Ecto neural progenitor cell (in vitro differentiated cells): ENCODE results near the gene RAB8B.
"Not testable (repeated sequence)": the region's sequence is repeated elsewhere in the genome, so short reads cannot be mapped to it uniquely, and the experiment has no call there.

ENCODE experiments used
- DNase-seq: peaks from one replicate; pipeline ENCODE4 v3.0.0-alpha.2; 2018; ENCODE audit warnings: low spot score

RAB8B gene

DNA sequence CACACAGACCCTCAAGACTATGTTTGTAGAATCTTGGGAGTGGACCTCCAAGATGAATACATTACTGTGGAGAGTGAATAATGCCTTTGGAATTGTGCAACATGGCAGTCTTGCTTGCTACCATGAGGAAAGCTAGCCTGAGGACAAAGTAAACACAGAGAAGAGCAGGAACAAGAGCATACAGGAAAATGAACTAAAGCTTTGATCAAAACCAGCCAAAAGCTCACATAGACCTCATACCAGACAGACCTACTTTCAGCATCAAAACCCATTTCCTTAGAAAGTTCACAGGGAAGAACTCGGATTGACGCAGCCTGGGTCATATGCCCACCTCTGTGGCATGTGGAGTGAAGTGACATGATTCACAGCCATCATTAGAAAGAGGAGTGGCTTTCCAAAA, 3.3 kb upstream of the RAB8B start:
- no peak for DNase-seq

DNA sequence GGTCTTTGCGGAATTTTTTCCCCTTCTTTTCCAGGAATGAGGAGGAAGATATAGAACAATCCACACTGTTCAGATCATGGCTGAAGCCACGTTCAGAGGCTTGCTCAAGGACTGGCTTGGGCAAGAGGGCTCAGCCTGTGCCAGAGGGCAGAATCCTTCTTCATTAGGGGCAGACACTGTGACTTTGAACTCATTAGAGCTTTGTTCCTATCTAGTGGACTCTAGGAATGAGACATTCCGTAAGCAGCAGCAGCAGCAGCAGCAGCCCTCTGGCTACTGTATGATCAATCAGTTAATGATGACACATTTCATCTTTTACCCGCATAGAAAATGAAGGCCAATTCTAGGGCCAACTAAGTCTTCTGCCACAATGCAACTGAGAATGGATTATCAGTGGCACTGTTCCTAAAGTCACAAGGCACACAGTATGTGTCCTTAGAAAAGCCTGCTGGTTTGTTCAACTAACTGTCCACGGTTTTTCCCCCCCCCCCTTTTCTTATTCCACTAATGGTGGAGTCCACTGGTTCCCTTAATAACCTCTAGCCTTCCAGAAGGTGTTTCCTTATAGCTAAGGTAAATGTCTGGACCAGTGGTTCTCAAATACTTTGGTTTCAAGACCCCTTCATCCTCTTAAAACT, 1.7 kb upstream of the RAB8B start:
- no peak for DNase-seq

DNA sequence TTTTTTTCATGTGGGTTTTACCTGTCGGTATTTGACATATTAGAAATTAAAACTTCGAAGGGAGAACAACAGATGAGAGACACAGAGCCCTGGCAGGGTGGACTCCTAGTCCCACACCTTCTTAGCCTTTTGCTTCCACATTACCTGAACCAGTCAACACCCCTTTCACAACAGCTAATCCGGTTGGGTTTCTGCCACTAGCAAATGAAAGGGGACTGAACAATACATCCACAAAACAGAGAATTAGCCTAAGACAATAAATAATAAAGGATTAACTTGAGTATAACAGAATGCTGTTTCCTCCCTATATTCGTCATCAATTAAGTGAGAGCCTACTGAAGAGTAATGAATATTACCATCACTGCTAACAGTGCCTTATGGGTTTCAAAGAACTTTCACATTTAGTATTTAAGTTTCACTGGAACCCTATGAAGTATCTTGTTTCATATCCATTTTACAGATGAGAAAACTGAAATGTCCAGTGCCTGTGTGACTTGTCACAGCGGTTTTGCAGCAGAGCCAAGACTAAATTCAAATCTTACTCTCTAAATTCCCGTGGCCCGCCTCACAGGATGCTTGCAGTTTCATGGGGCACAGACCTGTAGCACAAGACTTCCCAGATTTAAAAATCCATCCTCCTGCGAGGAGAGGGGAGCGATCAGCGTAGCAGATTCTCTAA, 1.0 kb upstream of the RAB8B start:
- DNase-seq, result no peak

DNA sequence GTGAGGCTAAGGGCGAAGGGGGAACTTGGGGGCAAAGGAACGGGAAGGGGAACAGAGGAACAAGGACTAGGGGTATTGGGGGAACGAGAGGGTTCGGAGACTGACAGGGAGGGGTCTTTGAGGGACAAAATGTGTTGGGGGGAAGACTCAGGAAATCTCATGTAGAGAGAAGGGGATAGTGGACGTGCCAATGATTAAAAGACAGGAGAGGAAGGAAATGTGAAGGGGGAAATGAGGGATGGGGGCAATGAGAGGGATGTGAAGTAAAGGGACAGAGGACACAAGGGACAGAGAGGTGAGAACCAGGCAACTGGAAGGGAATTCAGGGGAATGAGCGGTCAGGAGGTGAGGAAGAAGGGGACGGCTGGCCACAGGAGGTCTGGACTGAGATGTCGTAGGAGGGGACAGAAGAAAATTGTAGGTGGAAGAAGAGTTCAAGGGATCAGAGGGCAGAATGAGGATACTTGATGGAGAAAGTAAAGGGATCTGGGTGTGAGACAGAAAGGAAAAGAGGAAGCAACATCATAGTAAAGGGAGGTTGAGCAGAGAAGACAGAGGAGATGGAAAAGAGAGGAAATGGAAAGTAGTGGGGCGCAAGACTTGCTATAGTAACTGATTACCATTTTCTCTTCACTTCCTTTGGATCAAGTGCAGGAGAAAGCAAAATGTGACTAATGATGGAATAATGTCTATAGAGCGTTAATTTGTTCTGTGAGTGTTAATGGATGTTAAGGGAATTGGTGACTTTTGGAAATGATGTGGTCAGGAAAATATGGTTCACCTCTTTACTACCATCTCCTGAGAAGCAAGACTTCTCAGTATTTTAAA, 749 bp downstream of the RAB8B start:
- DNase-seq, result no peak

DNA sequence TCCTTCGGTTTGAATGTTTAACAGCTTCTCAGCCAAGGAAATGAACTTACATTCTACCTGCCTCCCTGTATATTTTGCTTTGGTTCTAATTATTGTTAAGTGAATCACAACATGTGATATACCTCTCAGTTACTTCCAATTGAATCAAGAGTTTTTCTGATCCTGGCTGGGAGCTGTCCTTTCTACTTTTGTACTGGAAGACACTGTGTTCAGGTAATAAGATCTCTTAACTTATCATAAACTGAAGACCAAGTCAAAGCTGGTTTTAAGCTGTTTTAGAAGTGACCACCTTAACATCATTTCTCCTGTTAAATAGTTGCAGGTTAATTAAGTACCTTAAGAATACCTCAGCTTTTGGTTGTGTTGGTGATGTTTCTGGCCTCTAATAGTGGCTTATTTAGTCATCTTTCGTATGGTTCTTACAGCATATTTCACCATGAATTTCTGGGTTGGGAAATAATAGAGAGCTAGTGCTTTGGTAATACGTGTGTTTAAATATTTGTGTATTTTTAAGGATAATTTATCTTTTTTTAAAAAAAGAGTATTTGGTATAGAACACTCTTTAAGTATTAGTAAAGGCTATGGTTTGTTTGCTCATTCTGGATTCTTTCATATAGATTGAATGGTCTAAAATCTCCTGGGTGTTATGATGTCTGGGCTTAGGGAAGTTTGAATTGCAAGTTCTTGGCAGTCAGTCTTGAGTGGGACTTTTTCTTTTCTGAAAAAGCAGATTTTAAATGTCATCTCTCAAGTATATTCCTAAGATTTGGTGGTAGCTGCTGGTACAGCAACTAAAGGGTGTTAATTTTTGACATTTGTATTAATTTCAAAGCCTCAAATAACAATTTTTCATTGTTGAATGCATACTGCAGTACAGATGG, 1.6 kb downstream of the RAB8B start:
- DNase-seq, result no peak

DNA sequence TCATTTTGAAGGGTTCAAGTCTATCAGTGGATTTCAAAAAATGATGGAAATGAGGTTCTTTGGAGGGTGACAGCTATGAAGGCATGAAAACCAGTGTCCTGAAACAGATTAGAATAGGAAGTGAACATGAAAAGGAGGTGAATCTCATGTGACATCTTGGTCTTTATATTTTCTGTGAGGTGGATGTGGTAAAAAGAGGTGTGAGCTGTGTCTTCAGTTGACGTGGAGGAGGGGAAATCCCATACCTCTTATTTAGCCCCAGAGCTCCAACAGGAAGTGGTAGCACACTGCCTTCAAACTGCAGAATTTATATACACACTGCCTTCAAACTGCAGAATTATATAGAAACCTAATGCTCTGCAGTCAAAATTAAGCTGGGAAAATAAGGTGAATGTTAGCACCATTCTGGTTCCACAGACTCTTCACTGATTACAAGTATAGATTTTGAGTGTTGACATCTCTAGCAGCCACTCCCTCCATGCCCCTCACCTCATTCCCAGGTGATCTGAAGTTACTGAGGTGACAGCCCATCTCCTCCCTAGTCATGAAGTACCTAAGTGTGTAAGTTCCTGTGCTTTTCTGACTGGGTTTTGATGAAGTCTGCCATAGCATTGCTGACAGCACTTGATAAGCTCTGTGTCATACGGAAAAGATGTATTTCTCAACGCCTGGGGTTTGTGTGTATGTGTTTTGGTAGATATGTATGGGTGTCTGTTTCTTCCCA, 2.7 kb downstream of the RAB8B start:
- no peak for DNase-seq

DNA sequence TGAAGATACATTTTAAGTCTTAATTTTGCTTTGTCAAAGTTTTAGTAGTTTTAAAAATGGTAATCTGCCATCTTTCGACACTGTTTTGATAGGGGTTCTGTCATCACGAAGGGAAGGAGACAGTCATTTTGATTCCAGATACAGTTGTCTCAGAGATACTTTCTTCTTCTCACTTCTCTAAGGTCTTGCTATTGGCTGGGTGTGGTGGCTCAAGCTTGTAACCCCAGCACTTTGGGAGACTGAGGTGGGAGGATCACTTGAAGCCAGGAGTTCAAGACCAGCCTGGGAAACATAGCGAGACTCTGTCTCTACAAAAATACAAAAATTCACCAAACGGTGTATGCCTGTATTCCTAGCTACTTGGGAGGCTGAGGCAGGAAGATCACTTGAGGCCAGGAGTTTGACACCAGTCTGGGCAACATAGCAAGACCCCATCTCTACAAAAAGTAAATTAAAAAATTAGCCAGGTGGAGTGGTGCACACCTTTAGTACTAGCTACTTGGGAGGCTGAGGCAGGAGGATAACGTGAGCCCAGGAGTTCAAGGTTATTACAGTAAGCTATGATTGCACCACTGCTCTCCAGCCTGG, 3.3 kb downstream of the RAB8B start:
- no peak for DNase-seq

DNA sequence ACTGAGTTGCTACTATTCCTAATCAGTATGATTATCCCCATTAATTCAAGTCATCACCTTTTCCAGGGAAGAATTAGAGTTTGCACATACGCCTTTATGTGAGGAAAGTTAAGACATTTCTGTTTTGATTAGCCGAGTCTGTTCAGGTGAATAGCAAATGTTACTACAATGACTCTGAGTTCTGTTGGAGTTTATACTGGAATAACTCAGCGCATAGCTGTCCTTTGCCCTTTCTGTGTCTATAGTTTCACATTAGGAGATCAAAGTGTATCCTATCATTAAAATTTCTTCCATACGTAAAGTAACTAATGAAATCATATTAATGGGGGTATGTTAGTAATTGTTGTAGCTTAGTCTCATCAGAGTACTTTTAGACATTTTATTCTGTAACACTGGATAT, 4.9 kb downstream of the RAB8B start:
- no peak for DNase-seq

DNA sequence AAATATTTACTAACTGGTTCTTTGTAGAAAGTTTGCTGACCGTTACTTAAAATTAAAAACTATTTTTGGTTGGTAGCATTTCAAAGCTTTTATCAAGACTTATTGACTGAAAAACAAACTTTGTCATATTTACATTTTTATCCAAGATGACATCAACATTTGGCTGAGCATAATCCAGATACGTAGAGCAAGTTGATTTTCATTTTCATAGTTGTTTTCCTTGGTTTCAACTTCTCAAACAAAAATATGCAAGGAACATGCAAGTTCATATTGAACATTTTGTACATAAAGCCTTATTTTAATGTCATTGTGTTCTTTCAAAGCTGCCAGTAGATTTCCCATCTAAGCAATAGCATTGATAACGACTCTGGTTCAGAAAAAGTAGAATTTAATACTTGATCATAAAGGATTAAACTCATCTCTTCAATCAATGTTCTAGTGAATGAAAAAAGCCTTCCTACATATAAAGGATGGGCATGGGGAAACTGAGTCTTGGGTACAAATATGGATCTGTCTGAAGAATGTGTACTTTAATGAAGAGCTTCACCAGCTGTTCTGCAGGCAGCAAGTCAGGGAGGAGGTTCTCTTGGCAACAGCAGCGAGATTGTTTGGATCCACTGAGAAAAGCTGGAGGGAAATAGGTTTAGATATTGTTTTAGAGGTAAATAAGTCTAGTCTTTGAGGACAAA, 5.6 kb downstream of the RAB8B start:
- no peak for DNase-seq

DNA sequence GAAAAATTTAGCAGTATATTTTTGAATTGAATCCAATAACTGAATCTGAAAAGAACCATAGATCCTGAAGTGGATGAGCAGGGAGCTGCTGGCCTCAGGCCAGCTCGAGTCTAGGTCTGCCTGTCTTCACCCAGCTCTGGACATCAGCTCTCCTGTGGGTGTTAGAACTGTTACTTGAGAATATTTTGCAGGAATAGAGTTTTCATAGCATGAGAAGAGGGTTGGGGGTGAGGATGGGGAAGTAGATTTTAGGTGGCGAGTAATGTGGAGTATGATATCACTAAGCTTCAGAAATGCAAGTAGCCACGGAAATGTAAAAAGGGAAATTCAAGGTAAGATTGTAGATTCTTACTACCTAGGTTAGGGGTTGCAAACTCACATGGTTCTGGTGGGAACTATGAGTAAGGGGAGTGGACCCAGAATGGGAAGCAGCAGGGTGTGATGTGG, 6.2 kb downstream of the RAB8B start:
- DNase-seq, result no peak

DNA sequence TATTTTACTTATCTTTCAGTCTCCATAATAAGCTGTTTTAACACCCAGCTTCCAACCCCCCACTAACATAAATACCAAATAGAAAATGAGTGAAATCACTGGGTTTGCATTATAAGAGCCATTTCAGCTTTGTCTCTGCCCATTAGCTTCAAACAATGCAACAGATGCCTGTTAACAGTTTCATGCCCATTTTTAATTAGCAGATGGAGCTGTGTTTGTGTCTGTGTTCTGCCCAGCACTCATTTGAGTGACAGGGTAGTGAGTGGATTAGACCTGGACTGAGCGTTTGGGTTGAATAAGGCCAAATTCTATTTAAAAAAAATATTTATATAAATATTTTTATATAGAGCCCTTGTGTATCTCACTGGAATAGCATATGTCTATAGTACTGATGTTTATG, 7.4 kb downstream of the RAB8B start:
- no peak for DNase-seq

DNA sequence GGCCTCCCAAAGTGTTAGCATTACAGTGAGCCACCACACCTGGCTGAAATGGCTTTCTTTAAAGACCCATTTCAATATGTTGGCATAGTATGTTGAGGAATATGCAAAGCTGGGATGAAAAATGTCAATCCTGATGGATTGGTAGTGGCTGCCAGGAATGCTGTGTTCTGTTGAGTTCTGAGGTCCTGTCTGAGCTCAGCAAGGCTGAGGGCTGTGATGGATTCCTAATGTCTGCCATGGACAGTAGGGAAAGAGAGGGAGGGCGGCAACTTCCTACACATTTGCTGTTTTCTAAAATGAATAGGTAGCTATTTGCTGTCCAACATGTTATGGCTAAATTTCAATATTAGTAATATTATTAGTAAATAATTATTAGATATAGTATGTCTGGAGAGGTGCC, 8.2 kb downstream of the RAB8B start:
- DNase-seq, result no peak

DNA sequence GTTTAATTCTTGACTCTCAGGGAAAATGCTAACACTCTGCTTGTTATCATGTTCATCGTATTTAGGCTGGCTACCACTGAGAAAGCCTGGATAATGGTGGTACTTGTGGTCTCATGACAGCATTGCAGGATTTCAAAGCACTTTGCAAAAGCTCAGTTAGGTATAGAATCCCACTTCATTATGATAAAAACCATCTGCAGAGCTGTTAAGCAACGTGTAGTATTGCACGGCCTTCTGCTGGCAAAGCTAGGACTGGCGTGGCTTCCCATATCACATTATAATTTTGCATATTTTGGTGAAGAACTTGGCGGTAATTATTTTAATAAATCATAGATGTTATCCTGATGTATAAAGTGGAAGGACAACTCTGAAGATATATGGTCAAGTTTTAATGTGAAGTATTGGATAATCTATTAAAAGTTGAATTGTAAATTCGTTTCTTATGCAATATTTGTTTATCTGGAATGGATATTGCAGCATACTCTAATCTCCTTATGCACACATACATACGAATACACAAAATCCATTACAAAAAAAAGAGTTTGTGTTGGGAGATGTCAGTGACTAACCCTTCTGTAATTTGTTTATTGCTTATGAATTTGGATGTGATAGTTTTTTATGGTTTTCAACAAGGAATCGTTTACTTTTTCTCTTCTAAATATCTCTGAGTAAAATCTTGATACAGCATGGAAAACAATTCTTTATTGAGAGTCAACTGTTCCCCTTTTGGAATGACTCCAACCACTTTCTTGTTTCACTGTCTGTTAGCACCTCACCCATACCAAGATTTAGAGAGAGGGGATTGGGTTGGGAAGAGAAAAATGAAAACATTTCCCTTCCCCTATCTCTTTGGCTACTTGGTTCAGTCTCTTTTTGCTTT, 9.2 kb downstream of the RAB8B start:
- no peak for DNase-seq

DNA sequence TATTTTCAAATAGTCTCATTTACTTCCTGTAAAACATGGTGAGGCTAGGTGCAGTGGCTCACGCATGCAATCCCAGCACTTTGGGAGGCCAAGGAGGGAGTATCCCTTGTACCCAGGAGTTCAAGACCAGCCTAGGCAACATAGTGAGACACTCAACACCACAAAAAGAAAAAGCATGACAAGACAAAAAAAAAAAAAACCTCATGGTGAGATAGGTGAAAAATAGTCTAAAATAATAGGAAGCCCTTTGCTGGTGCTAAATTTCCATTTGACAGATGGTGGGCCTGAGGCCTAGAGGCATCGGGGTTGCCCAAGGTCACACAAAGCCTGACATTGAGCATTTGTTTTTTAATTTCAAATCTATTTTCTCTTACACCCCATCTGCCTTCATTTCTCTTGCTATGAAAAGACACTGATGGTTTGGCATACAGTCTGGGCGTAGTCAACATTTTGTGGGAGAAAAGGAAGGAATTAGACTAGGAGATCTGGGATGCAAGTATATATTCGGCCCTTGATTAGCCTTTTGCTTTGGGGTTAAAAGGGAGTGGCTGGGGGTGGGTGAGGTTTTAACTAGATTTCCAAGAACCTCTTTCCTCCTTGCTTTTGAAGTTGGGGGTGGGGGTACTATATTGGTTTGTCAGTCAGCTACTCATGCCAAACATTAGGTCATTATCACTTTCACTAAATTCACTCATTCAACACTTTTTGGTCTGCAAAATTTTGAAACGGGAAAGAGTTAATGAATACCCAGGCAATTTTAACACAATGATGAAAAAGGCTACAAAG, 11.3 kb downstream of the RAB8B start:
- no peak for DNase-seq

DNA sequence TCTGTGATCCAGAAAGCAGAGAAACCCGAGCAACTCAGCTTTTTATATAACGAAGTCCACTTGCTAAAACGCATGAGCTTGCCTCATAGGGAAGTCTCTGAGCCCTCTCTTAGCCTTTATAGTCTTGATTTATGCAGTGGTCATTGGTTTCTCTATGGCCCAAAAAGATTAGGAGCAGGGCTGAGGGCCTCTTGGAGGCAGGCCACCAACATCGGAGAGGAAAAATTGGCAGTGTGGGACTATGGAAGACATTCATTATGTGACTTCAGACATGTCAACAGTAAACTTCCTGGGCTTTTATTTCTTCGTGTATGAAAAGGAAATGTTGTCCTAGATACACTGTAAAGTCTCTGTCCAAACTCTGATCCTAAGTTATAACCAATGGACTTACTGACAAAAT, 13.5 kb downstream of the RAB8B start:
- DNase-seq, result no peak

DNA sequence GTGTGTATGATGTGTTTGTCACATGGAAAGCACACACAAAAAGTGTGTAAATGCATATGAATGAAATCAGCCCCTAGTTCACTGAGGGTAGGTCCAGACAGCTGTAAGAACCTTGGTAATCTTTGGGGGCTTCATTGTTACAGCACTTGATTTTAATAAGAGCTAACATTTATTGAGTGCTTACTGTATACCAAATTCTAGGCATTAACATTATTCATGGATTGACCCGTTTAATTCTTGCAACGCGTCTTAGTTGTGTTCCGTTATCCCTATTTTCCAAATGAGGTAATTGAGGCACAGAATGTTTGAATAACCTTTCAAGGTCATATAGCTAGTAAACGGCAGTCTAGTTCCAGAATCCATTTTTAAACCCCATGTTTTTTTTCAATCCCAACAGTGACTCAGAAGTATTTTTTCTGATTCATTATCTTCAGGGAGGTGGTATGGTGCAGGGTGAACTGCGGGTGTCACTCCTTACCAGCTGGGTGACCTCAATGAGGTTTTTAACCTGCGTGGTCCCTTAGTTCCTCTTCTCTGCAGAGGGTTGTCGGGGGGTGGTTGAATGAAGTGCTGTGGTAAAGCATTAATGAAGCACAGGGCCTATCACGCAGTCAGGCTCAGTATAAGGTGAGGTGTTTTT, 14.2 kb downstream of the RAB8B start:
- no peak for DNase-seq

DNA sequence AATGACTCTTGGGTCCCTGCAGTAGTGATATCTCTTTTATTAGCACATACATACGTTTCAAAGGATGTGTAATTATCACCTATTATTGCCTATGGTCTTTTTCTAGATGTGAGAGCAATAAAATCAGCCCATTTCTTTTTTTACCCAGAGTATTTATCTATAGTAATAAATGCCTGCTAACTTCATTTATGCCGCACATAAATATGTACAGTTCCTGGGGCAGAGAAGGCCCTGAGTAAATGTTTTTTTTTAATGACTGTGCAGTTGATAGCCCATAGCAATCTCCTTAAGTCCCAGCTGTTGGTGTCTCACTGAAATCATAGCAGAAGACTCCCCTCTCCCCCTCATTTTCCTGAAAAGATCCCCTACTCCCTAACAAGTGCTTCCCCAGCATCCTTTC, 16.7 kb downstream of the RAB8B start:
- no peak for DNase-seq

DNA sequence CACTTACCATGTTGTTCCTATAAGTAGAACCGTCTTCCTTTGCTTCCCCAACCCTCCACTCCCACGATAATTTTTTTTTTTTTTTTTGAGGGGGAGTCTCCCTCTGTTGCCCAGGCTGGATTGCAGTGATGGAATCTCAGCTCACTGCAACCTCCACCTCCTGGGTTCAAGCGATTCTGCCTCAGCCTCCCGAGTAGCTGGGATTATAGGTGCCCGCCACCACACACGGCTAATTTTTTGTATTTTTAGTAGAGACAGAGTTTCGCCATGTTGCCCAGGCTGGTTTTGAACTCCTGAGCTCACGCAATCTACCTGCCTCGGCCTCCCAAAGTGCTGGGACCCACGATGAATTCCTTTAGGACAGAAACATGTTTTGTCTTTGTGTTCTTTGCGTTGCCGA, 19.4 kb downstream of the RAB8B start:
- not testable (repeated sequence) for DNase-seq
